HG03442 (cell line): ENCODE measurements around the gene DENND6B.

Experiments
- ATAC-seq: cut with Tn5 transposase; IDR thresholded peaks from one replicate; pipeline ENCODE4 v1.9.1; 2021; ENCODE audit warnings: mild to moderate bottlenecking, moderate library complexity; ENCODE audit not compliant: unreplicated experiment

Gene DENND6B

GRCh38 chr22:50289942-50290630 is 36.7 kb downstream of the DENND6B start:
- no peak for ATAC-seq

GRCh38 chr22:50289151-50289941 is 37.5 kb downstream of the DENND6B start:
- ATAC-seq, result no peak

- no peak for ATAC-seq
Observed at GRCh38 chr22:50287731-50288130, 39.1 kb downstream of the DENND6B start.

- no peak for ATAC-seq
Observed at GRCh38 chr22:50286701-50287318, 40.0 kb downstream of the DENND6B start.

GRCh38 chr22:50286275-50286674 is 40.5 kb downstream of the DENND6B start:
- ATAC-seq, result no peak

- ATAC-seq, result no peak
Observed at GRCh38 chr22:50285568-50286229, 41.1 kb downstream of the DENND6B start.

- no peak for ATAC-seq
Observed at GRCh38 chr22:50284479-50284878, 42.3 kb downstream of the DENND6B start.

- ATAC-seq, result no peak
Observed at GRCh38 chr22:50283821-50284220, 43.0 kb downstream of the DENND6B start.

GRCh38 chr22:50282361-50283155 is 44.3 kb downstream of the DENND6B start:
- no peak for ATAC-seq

GRCh38 chr22:50281957-50282356 is 44.9 kb downstream of the DENND6B start:
- no peak for ATAC-seq

- ATAC-seq, result no peak
Observed at GRCh38 chr22:50281384-50281760, 45.4 kb downstream of the DENND6B start.

- ATAC-seq, result no peak
Observed at GRCh38 chr22:50280708-50281383, 46.0 kb downstream of the DENND6B start.

- no peak for ATAC-seq
Observed at GRCh38 chr22:50280022-50280707, 46.6 kb downstream of the DENND6B start.

GRCh38 chr22:50278956-50279619 is 47.7 kb downstream of the DENND6B start:
- ATAC-seq, result no peak

GRCh38 chr22:50278461-50278860 is 48.4 kb downstream of the DENND6B start:
- ATAC-seq, result no peak

GRCh38 chr22:50277761-50278160 is 49.1 kb downstream of the DENND6B start:
- no peak for ATAC-seq

GRCh38 chr22:50276143-50276542 is 50.7 kb downstream of the DENND6B start:
- ATAC-seq, result peak; percentile 60

GRCh38 chr22:50275181-50276055 is 51.4 kb downstream of the DENND6B start:
- no peak for ATAC-seq
